GM12878 (cell line): ENCODE results near the gene VASH1.

Experiments
- ETV6 ChIP-seq, 2 experiments: fragments of 450-650 bp in 1 of 2; IDR thresholded peaks in 1 of 2; conservative IDR thresholded peaks in 1 of 2; 2 replicates each; pipeline ENCODE4 v1.6.1; 2014; ENCODE audit warnings: antibody characterized with exemption in 1 of 2, borderline replicate concordance in 1 of 2, low read depth in 1 of 2, mild to moderate bottlenecking in 1 of 2, moderate library complexity in 1 of 2
- TF ChIP-seq, protein P1 (sequence below), 3 experiments: IDR thresholded peaks in 2 of 3; conservative IDR thresholded peaks in 1 of 3; 2 replicates each; pipeline ENCODE4 v1.5.1; 2011; ENCODE audit warnings: low read depth in 3 of 3, low read length in 3 of 3, mild to moderate bottlenecking in 3 of 3, control low read depth in 2 of 3, moderate library complexity in 2 of 3, inconsistent platforms in 1 of 3, mixed read lengths in 1 of 3; ENCODE audit not compliant: control insufficient read depth in 2 of 3, insufficient read depth in 1 of 3; ENCODE audit errors: extremely low read depth in 1 of 3

DNA sequence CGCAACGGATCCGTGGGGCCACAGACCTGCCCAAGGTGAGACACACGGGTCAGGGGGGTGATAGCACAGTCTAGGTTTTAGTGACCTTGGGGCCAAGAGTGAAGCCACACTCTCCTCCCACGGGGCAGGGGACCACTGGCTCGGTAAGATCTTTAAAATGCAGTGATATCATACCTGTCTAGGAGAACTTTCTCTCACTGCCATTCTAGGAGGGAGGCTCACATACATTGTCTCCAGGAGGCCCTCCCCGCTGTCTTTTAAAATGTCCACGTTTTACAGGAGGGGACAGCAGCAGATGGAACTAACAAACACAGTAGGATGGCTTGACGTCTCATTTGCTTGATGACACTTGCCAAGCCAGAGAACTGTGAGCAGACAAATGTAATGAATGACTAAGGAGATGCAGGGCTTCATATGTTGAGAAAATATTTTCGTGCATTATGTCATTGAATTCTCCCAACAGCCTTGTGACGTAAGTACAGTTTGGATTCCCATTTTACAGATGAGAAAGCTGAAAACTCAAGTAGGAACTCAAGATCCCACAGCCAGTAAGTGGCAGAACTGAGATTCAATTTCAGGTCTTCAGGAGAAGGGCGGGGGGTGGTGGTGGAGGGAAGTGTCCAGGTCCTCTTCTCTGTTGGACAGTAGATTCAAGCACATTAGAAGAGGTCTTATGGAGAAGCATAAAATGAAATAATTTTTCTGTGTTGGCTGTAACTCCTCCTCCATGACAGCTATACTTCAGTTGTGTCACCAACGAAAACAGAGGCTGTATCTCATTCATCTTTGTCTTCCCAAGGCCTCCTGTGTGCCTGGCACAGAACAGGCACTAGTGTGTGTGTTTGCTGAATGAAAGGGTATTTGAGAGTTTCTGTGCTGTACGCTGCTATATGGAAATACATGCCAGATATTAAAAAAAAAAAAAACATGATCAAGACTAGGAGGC lies 2.1 kb downstream of the VASH1 start:
- TF ChIP-seq, protein P1, sequence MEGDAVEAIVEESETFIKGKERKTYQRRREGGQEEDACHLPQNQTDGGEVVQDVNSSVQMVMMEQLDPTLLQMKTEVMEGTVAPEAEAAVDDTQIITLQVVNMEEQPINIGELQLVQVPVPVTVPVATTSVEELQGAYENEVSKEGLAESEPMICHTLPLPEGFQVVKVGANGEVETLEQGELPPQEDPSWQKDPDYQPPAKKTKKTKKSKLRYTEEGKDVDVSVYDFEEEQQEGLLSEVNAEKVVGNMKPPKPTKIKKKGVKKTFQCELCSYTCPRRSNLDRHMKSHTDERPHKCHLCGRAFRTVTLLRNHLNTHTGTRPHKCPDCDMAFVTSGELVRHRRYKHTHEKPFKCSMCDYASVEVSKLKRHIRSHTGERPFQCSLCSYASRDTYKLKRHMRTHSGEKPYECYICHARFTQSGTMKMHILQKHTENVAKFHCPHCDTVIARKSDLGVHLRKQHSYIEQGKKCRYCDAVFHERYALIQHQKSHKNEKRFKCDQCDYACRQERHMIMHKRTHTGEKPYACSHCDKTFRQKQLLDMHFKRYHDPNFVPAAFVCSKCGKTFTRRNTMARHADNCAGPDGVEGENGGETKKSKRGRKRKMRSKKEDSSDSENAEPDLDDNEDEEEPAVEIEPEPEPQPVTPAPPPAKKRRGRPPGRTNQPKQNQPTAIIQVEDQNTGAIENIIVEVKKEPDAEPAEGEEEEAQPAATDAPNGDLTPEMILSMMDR (IDR thresholded peaks at IDR 0.05 in 2 of 3, conservative IDR thresholded peaks at IDR 0.05 in 1 of 3; ENCODE audit: control insufficient read depth in 2 of 3, extremely low read depth in 1 of 3, insufficient read depth in 1 of 3, low read depth in 3 of 3, low read length in 3 of 3), result no peak
- no peak for TF ChIP-seq ETV6 (conservative IDR thresholded peaks at IDR 0.05 in 1 of 2, IDR thresholded peaks at IDR 0.05 in 1 of 2; ENCODE audit: borderline replicate concordance in 1 of 2, low read depth in 1 of 2)
